ENCODE results near the gene ZNF232.
"Not testable (repeated sequence)": the region's sequence is repeated elsewhere in the genome, so short reads cannot be mapped to it uniquely, and the experiment has no call there.

ZNF232 gene

DNA sequence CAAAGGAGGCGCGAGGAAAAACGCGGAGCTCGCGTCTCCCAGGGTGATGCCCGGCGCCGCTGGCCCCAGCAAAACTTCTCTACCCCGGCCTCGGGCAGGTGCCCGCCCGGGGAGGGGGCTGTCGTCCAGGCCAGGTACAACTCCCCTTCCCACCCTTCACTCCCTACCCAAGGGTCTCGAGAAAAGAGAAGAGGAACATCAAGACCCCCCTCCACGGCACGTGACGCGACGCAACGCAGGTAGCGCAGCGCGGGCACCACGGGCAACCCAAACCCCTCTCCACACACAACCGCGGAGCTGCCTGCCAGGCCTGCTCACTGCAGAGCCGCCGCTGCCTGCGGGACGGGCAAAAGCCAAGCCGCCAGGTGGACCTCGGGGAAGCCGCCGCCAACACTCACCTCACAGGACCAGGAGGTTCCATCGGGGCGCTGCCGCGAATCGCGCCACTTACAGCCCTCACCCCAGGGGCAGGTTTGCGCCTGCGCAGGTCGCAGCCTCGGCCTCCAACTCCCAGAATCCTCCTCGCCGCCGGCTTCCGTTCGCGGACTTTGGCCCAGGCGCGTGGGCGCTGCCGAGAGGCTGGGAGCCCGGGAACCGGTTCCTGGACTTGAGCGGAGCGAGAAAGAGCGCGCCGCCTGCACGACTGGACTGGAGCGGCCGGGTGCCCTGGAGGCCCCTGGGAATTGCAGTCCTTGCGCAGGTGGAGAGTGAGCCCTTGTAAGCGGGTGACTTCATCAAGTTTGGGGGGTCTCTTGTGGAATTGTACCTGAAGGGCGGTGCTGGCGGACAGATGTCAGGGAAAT, at the start of gene ZNF232:
ZNF232 (minus strand) TSS at position 477 of the 803 bp plus-strand sequence; CDS start at position 421, 56 bp downstream.
- DNase-seq: peak; percentile 64 to 96 (median 90)

DNA sequence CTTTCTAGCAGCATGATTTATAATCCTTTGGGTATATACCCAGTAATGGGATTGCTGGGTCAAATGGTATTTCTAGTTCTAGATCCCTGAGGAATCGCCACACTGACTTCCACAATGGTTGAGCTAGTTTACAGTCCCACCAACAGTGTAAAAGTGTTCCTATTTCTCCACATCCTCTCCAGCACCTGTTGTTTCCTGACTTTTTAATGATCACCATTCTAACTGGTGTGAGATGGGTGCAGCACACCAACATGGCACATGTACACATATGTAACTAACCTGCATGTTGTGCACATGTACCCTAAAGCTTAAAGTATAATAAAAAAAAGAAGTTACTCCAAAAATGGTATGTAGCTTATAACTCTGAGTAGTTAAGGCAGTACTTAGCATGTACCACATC, 49.0 kb upstream of the ZNF232 start:
- DNase-seq: not testable (repeated sequence)

DNA sequence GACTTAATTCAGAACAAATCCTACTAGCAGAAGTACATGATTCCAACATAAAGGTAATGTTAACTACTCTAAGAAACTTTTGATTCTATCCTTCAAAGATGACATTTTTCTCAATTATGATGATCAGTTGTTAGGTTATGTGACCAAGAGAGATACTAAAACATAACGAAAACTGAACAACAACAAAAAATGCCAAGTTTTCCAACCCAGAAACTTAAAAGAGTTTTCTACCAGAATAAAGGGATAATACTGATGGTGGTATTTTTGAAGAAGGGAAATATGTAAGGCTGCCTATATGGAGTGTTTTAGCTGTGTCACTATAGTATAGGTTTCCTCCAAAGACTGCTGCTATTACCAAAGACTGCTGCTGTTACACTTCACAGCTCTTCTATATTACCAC, 34.4 kb upstream of the ZNF232 start:
- DNase-seq: not testable (repeated sequence)

DNA sequence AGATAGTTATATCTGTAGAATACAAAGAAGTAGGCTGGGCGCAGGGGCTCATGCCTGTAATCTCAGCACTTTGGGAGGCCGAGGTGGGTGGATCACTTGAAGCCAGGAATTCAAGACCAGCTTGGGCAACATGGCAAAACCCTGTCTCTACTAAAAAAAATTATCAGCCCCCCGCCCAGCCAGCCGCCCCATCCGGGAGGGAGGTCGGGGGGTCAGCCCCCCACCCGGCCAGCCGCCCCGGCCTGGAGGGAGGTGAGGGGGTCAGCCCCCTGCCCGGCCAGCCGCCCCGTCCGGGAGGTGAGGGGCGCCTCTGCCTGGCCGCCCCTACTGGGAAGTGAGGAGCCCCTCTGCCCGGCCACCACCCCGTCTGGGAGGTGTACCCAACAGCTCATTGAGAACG, 31.2 kb upstream of the ZNF232 start:
- DNase-seq: not testable (repeated sequence)

DNA sequence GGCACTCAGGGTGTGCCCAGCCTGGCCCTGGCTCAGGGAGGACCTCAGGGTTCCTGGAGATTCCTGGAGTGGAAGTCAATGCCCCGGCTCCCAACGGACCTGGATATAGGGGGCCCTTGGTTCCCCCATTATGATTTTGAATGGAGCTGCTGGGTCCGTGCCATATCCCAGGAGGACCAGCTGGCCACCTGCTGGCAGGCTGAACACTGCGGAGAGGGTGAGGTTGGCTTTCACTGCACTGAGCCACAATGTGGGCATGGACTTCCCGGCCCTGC, 27.7 kb upstream of the ZNF232 start:
- DNase-seq: no peak

DNA sequence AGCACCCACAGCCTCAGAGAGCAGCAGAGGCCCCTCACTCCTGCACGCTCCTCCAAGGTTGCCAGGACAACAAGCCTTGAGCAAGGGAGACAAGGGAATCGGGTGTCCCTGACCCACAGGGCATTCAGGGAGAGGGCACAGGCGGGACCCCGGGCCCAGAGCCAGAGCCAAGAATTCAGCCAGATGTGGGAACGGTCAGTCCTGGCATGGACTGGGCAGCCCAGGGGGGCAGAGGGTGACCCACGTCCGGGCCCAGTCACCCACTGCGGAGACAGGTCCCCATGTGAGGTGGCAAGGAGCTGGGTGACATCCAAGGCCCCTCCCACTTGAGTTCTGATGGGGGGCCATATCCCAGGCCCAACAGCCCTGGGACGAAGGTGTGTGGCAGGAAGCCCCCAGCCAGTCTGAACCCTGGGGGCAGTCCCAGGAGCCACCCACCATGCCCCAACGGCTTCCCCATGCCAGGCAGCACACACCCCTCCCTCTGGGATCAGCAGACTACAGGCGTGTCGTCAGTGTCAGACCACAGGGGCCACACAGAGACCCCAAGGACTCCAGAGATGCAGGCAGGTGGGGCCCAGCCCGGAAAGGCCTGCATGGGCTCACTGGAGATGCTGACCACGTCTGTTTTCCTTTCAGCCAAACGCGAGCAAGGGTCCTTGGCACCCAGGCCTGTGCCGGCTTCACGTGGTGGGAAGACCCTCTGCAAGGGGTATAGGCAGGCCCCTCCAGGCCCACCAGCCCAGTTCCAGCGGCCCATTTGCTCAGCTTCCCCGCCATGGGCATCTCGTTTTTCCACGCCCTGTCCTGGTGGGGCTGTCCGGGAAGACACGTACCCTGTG, 27.2 kb upstream of the ZNF232 start:
- no peak for DNase-seq

DNA sequence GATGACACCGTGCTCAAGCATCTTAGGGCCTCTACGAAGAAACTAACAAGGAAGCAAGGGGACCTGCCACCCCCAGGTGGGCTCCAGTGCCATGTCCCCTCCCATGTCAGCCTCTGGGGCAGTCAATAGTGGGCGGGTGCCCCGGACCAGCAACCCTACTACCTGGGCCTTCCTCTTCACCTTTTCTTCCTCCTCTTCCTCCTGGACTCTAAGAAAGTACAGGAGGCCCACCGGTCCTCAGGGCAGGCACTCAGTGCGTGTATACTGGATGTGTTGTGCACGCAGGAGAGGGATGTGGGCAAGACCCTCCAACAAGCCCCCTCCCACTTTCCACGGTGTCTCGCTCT, 26.5 kb upstream of the ZNF232 start:
- not testable (repeated sequence) for DNase-seq

DNA sequence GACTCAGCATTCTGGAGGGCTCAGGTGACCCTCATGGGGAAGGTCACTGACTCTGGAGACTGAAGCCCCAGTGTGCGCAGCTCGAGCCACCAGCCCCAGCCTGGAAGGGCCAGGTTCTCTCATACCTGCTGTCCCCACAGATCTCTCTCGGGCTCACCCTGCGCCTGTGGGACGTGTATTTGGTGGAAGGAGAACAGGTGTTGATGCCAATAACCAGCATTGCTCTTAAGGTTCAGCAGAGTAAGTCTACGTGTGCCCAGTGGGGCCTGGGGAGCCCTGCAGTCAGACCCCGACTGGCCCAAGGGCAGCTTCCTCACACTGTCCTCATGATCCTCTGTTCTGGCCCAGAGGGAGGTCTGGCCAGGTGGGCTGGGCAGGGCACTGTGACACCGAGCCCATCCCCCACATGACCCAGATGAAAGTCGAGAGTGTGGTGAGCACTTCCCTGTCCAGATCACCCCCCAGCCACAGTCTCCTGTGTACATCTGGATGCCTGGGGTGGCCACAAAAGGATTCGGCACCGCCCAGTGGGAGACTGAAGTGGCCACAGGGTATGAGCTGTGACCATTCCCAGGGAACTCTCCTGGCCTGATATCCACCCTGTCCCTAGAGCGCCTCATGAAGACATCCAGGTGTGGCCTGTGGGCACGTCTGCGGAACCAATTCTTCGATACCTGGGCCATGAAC, 26.0 kb upstream of the ZNF232 start:
- not testable (repeated sequence) for DNase-seq

DNA sequence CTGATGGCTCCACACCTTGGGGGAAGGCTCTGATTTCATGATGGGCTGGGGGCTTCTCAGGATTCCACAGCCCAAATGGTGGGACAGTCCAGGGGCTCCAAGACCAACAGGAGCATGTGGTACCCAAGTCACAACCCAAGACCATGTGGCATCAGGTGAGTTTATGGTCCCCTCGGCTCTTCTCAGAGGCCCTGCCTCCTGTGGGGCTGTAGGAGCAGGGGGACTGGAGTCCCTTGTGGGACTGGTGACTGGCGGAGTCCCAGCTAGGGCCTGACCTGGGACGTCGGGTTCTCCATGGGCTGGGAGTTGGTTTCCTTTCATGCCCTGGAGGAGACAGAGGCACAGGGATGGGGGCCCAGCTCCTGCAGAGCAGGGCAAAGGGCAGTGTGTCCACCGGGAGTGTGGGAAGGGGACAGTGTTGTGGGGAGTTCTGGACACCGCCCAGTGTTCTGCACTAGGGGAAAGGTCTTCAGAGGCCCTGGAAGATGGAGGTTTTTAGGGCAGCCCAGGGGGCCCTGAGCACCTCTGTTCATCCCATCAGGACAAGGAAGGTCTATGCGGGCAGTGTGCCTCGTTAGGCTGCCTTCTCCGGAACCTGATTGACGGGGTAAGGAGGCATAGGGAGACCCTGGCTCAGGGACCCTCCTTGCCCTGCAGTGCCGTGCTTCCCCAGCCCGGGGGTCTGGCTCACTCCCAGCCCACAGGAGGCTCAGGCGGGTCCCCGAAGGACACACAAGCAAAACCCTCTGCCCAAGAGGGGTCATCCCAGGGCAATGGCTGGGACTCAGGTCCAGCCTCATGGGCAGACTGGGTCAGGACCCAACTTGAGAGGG, 25.1 kb upstream of the ZNF232 start:
- DNase-seq: not testable (repeated sequence)

DNA sequence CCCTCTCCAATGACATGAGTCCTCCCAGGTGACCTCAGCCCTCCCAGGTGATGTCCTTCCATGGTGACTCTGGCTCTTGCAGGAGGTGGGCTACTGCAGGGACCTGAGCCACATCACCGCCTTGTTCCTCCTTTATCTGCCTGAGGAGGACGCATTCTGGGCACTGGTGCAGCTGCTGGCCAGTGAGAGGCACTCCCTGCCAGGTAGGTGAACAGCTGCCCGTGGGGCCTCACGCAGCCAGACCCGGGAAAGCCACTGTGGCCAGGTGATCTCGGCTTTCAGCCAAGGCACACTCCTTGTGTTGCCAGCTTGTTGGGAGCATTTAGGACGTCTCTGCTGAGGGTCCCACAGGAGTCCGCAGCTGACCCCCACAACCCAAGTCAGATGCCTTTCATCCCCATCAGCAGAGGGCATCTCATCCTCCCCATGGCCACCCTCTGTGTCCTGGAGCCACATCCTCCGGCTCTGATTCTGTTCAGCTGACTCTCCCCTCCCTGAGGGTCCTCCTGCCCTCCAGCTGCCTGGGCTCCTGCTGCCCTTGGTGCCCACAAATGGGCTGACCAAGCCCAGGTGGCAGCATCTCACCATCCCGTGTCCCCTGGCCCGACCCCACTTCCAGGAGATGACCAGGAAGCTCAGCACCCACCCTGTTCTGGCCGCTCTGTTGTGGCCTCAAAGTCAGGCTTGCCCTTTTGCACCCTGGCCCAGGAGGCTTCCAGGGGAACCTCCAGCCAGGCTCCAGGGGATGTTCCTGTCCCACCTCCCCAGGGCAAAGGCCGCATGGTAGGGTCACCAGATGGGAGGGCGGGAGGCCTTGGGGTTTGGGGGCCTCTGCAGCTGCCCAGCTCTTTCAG, 24.3 kb upstream of the ZNF232 start:
- no peak for DNase-seq

DNA sequence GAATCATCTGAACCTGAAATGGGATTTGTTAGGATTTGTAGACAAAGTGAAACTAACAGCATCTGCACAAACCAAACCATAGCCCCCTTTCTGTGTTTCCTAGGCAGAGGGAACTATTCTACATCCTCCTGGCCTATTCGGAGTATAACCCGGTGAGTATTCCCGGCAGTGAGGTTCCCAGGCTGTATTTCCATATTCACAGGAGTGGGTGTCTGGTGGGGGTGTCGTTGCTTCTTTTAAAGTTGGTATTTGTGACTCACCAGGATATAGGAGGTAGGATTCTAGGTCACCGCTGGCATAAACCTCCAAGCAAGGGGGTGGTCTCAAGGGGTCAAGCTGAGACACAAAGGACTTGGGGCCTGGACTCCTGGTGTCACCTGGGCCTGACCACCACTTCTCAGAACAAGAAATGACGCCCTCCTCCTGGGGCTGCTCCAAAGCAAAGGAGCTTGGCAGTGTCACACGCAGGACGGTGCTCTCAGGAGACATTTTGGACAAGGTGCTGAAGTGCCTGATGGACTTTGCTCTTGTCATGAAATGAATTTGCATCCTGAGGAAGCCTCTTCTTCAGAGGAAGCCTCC, 23.5 kb upstream of the ZNF232 start:
- DNase-seq: peak in 1 of 58 donors; percentile 4

DNA sequence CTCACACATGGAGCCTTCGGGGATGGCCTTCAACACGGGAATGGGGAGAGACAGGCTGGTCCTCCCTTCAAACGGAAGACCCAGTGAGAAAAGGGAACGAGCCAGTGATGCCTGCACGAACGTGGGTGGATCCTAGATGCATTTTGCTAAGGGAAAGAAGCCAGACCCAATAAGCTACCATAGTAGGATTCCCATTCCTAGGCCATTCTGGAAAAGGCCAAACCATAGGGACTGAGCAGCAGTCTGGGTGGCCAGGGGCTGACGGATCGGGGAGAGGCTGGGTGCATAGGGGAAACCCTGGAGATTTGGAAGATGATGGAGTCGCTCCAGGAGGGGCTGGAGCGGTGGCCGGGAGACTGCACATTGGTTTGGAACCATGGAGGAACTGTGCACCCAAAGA, 22.9 kb upstream of the ZNF232 start:
- DNase-seq: not testable (repeated sequence)

DNA sequence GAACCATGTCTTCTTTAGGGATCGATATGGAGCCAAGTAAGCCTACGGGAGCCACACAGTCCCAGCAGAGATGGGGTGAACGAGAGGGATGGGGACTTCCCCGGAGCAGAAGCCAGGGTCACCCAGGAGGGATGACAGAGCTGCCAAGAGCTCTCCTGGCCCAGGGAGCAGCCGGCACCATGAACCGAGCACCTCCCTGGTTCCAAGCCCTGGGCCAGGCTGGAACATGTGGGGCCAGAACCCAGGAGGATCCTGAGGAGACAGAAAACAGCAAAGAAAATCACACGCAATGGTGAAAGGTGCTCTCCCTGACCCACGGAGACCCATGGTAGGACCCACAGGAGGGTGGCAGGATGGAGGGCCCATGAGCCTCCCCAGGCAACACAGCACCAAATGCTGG, 22.3 kb upstream of the ZNF232 start:
- not testable (repeated sequence) for DNase-seq

DNA sequence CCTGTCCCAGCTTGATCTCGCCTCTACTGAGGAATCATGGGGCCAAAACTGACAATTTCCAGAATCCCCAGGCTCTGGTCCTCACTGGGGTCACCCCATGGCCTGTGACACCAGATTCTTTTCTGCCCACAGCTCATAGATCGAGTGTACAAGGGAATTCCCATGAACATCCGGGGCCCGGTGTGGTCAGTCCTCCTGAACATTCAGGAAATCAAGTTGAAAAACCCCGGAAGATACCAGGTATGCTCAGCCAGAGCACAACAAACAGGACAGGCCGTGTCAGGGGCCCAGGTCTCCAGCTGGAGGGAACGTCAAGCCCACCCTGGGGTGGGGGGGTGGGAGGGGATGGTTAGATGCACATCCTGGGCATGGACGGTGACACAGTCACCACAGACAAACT, 21.6 kb upstream of the ZNF232 start:
- DNase-seq: no peak

DNA sequence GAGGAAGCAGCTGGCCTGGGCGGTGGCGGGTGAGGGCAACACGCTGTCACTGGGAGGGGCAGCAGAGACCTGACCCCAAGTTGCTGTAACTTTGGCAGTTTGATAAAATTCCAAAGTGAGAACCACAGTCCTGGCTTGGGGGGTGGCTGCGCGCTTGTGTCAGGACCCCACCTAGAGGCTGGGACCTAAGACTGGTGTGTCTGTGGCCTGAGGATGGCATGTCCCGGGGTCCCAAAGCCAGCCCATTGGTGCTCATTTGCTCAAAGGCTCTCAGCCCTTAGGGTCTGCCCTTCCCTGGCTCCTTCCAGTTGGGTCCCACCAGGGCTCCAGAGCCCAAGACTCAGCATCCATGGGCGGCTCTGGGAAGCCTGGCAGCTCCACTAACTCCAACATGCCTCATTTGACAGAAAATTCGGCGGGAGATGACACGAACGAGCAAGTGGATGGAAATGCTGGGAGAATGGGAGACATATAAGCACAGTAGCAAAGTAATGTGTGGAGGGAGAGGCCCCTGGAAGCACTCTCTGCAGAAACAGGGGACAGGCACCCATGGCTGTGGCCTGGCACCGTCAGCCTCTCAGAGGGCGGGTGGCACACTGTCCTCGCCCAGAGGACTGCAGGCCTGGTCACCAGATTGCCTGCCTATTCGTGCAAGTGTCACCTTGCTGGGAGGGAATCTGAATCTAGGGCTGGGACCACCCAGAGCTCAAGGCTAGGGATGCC, 21.0 kb upstream of the ZNF232 start:
- not testable (repeated sequence) for DNase-seq

DNA sequence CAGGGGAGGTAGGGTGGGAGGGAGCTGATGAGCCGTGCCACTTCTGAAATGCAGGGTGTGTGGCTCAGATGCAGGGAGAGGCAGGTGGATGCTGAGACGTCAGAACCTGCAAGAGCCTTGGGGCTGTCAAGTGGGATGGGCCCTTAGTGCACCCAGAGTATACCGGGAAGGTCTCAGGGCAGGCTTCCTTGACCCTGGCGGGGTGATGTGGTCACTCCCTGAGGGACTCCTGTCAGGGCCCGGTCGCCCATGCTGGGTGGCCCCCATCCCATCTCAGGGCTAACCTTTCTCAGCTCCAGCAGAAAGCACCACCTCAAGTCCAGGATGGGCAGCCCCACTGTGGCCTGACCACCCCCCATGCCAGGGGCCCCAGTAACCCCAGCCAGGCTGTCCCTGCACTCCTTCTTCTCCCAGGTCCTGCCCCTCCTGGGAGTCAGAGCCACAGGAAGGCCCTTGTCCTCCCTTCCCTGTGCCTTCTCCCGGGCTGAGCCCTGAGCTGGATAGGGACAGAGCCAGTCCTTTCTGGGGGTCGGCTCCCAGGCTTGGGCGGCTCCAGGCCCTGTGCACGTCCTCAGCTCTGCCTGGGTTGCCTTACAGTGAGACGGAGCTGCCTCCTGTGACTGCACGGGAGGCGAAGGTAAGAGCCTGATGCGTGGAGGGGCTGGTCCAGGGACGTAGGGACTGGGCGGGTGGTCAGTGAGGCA, 20.3 kb upstream of the ZNF232 start:
- DNase-seq: not testable (repeated sequence)

DNA sequence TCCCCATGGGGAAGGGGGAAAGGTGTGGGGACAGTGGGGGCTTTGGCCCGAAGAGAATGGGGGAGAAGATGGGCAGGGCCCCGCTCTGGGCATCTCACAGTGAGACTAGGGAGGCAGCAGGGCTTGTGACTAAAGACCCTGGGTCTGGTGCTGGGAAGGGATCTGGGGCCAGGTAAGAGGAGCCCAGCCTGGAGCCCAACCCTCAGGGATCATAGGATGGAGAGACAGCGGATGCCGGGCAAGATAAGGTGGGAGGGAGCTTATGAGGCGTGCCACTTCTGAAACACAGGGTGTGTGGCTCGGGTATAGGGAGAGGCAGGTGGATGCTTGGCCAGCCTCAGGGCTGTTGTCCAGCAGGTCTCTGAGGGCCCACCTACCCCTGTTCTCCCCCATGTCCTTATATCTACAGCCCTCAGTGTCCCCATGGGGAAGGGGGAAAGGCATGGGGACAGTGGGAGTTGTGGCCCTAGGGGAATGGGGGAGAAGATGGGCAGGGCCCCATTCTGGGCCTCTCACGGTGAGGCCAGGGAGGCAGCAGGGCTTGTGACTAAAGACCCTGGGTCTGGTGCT, 19.6 kb upstream of the ZNF232 start:
- no peak for DNase-seq

DNA sequence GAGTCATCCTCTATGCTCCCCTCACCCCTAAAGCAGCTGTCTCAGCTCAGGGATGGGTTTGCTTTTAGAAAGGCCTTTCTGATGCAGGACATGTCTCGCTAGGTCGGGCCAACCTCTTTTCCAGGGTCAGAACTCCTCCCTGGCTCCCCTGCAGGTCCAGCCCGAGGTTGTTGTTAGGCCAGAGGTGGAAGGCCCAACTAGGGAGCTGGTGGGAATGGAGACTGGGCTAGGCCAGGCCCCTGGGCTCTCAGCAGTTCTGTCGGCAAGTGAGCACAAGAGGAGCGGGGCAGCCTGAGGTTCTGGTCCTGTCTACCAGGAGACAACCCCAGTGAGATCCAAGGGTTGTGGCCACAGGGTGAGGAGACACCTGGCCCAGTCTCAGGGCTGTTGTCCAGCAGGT, 19.0 kb upstream of the ZNF232 start:
- DNase-seq: not testable (repeated sequence)

Data from anterior cingulate cortex (tissue), 58 donors.